ENCODE measurements around the gene BCAR1. TPM values are rescaled to one million over a fixed set of nuclear protein-coding genes. Genes with fewer than 3 reads are reported as not detected.

Gene BCAR1
- total and polyA plus RNA-seq, 2 of the 13 experiments (the other 11 are each of a cell fraction or from before 2014, with no cell fraction given) = 48.1 to 51.7 TPM

GRCh38 chr16:75263963-75264445 lies 12.6 kb upstream of the BCAR1 start (continued):
- no peak for TF ChIP-seq ZNF841 (CRISPR knock-in tag; IDR thresholded peaks at IDR 0.05; ENCODE audit: borderline replicate concordance)
- TF ChIP-seq ZNF678 (CRISPR knock-in tag; IDR thresholded peaks at IDR 0.05) = no peak
- TF ChIP-seq ZNF713 (CRISPR knock-in tag; IDR thresholded peaks at IDR 0.05) = no peak
- TF ChIP-seq SRSF9 (IDR thresholded peaks at IDR 0.05; ENCODE audit: borderline replicate concordance, insufficient read depth, low read depth, low read length, poor library complexity, severe bottlenecking) = no peak
- TF ChIP-seq YEATS4 (CRISPR knock-in tag; IDR thresholded peaks at IDR 0.05; ENCODE audit: borderline replicate concordance) = no peak
- TF ChIP-seq HMGA1 (CRISPR knock-in tag; conservative IDR thresholded peaks at IDR 0.05) = no peak
- TF ChIP-seq ZFP91 (CRISPR knock-in tag; IDR thresholded peaks at IDR 0.05; ENCODE audit: borderline replicate concordance) = no peak
- TF ChIP-seq REXO4 (CRISPR knock-in tag; IDR thresholded peaks at IDR 0.05; ENCODE audit: borderline replicate concordance) = no peak
- no peak for TF ChIP-seq ATF1 (CRISPR knock-in tag; IDR thresholded peaks at IDR 0.05)
- TF ChIP-seq FOSL1 (CRISPR knock-in tag; IDR thresholded peaks at IDR 0.05; ENCODE audit: borderline replicate concordance) = no peak
- TF ChIP-seq, protein P1, sequence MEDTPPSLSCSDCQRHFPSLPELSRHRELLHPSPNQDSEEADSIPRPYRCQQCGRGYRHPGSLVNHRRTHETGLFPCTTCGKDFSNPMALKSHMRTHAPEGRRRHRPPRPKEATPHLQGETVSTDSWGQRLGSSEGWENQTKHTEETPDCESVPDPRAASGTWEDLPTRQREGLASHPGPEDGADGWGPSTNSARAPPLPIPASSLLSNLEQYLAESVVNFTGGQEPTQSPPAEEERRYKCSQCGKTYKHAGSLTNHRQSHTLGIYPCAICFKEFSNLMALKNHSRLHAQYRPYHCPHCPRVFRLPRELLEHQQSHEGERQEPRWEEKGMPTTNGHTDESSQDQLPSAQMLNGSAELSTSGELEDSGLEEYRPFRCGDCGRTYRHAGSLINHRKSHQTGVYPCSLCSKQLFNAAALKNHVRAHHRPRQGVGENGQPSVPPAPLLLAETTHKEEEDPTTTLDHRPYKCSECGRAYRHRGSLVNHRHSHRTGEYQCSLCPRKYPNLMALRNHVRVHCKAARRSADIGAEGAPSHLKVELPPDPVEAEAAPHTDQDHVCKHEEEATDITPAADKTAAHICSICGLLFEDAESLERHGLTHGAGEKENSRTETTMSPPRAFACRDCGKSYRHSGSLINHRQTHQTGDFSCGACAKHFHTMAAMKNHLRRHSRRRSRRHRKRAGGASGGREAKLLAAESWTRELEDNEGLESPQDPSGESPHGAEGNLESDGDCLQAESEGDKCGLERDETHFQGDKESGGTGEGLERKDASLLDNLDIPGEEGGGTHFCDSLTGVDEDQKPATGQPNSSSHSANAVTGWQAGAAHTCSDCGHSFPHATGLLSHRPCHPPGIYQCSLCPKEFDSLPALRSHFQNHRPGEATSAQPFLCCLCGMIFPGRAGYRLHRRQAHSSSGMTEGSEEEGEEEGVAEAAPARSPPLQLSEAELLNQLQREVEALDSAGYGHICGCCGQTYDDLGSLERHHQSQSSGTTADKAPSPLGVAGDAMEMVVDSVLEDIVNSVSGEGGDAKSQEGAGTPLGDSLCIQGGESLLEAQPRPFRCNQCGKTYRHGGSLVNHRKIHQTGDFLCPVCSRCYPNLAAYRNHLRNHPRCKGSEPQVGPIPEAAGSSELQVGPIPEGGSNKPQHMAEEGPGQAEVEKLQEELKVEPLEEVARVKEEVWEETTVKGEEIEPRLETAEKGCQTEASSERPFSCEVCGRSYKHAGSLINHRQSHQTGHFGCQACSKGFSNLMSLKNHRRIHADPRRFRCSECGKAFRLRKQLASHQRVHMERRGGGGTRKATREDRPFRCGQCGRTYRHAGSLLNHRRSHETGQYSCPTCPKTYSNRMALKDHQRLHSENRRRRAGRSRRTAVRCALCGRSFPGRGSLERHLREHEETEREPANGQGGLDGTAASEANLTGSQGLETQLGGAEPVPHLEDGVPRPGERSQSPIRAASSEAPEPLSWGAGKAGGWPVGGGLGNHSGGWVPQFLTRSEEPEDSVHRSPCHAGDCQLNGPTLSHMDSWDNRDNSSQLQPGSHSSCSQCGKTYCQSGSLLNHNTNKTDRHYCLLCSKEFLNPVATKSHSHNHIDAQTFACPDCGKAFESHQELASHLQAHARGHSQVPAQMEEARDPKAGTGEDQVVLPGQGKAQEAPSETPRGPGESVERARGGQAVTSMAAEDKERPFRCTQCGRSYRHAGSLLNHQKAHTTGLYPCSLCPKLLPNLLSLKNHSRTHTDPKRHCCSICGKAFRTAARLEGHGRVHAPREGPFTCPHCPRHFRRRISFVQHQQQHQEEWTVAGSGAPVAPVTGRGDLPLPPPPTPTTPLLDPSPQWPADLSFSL (CRISPR knock-in tag; IDR thresholded peaks at IDR 0.05) = no peak
- no peak for TF ChIP-seq ZNF143 (CRISPR knock-in tag; IDR thresholded peaks at IDR 0.05)
- TF ChIP-seq, protein P2, sequence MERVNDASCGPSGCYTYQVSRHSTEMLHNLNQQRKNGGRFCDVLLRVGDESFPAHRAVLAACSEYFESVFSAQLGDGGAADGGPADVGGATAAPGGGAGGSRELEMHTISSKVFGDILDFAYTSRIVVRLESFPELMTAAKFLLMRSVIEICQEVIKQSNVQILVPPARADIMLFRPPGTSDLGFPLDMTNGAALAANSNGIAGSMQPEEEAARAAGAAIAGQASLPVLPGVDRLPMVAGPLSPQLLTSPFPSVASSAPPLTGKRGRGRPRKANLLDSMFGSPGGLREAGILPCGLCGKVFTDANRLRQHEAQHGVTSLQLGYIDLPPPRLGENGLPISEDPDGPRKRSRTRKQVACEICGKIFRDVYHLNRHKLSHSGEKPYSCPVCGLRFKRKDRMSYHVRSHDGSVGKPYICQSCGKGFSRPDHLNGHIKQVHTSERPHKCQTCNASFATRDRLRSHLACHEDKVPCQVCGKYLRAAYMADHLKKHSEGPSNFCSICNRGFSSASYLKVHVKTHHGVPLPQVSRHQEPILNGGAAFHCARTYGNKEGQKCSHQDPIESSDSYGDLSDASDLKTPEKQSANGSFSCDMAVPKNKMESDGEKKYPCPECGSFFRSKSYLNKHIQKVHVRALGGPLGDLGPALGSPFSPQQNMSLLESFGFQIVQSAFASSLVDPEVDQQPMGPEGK (CRISPR knock-in tag; IDR thresholded peaks at IDR 0.05) = 0 out of 2 replicates have a peak, but pooled peaks have one; percentile 13

All from HepG2 (cell line).